ENCODE data around the gene ASCC2. TPM values are rescaled to one million over a fixed set of nuclear protein-coding genes. Genes with fewer than 3 reads are reported as not detected.
"Not testable (repeated sequence)": the region's sequence is repeated elsewhere in the genome, so short reads cannot be mapped to it uniquely, and the experiment has no call there.

ASCC2 gene
- total and polyA plus RNA-seq, 12 donors, result 26.6 to 87.0 (median 33.5) TPM

DNA sequence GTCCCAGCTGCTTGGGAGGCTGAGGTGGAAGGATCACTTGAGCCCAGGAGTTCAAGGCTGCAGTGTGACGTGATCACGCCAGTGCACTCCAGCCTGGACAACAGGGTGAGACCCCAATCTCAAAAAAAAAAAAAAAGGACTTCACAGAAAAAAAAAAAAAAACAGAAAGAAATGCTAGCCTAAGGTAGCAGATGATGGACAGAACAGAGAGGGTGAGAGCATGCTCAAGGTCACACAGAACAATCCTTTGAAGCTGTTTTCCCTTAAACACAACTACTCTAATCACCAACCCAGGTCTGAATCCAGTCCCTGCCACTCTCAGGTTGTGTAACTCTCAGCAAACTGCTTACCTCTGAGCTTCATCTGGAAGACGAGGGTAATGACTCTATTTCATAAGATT is 81.0 kb downstream of the ASCC2 start:
- TF ChIP-seq, protein P1, sequence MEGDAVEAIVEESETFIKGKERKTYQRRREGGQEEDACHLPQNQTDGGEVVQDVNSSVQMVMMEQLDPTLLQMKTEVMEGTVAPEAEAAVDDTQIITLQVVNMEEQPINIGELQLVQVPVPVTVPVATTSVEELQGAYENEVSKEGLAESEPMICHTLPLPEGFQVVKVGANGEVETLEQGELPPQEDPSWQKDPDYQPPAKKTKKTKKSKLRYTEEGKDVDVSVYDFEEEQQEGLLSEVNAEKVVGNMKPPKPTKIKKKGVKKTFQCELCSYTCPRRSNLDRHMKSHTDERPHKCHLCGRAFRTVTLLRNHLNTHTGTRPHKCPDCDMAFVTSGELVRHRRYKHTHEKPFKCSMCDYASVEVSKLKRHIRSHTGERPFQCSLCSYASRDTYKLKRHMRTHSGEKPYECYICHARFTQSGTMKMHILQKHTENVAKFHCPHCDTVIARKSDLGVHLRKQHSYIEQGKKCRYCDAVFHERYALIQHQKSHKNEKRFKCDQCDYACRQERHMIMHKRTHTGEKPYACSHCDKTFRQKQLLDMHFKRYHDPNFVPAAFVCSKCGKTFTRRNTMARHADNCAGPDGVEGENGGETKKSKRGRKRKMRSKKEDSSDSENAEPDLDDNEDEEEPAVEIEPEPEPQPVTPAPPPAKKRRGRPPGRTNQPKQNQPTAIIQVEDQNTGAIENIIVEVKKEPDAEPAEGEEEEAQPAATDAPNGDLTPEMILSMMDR (IDR thresholded peaks at IDR 0.05), result no peak
- H3K27ac ChIP-seq, result no peak overlapping the region
- ATAC-seq (no peak), DNase-seq (no peak)
- H3K36me3 ChIP-seq, result peaks cover 0 to 27% (median 0%) of the 10 kb centered on the region in 9 donors
- intact Hi-C loops (cut with DNase I), result no loop called here
- no peaks in the 10 kb centered on the region for H3K9me3 ChIP-seq
- H3K4me3 ChIP-seq, result no peak overlapping the region
- WGBS, 2 donors, result 92 to 96% methylated on average over 3 of the region's 3 CpGs
- H3K4me1 ChIP-seq, result peaks cover 0 to 18% (median 8%) of the 10 kb centered on the region in 9 donors
- no peaks in the 10 kb centered on the region for H3K27me3 ChIP-seq

DNA sequence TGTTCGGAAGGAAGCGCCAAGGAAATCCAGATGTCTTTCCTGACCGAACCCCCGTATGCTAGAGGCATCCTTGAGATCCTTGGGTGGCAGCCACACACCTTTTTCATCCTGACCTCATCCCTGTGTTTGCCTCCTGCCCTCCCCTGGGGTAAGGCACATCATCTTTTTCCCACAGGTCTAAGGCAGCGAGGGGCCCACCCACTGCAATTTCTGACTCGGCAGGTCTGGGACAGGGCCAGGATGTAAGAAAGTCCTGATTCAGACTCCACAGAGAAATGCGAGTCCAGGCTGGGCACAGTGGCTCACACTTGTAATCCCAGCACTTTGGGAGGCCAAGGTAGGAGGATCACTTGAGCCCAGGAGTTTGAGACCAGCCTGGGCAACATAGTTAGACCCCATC is 81.7 kb downstream of the ASCC2 start:
- TF ChIP-seq, protein P1 (IDR thresholded peaks at IDR 0.05), result no peak
- Histone ChIP-seq H3K4me3 (no peak overlapping the region), H3K9me3 (no peaks in the 10 kb centered on the region), H3K27me3 (no peaks in the 10 kb centered on the region), H3K27ac (no peak overlapping the region), H3K4me1 (peaks cover 0 to 18% (median 8%) of the 10 kb centered on the region in 9 donors), H3K36me3 (peaks cover 0 to 22% (median 0%) of the 10 kb centered on the region in 9 donors)
- WGBS, 2 donors, result 83 to 85% methylated on average over 7 of the region's 7 CpGs
- no peak for DNase-seq
- no peak for ATAC-seq
- intact Hi-C loops (cut with DNase I), result no loop called here

DNA sequence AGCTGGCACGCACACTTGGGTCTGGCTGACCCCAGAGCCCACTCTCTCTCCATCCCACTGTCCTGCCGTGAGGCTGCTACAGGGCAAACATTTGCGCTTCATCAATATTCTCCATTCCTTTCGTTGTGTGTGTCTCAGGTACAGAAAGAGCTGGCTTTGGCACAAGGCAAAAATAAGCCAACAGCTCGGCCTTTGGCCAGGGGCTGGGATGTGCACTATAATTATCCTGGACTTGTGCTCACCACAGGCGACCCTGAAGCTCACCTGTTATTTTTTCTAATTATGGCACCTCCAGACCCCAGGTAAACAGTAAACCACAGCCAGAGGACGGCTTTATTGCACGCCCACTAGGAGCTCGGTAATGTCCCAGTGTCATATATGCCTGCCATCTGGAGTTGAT is 82.2 kb downstream of the ASCC2 start:
- Histone ChIP-seq H3K36me3 (peaks cover 0 to 22% (median 0%) of the 10 kb centered on the region in 9 donors), H3K4me3 (no peak overlapping the region), H3K4me1 (peaks cover 0 to 18% (median 10%) of the 10 kb centered on the region in 9 donors), H3K9me3 (no peaks in the 10 kb centered on the region), H3K27me3 (no peaks in the 10 kb centered on the region), H3K27ac (no peak overlapping the region)
- ATAC-seq (peak in 2 of 8 donors; percentile 33 to 44), DNase-seq (no peak)
- TF ChIP-seq, protein P1 (IDR thresholded peaks at IDR 0.05), result no peak
- 81 to 87% methylated on average over 9 of the region's 9 CpGs for WGBS, 2 donors
- intact Hi-C loops (cut with DNase I), result loop anchor here in 1 of 10 donors (2.0 kb wide), 1 partner anchor 67 kb away; no protein-coding TSS in a partner anchor

DNA sequence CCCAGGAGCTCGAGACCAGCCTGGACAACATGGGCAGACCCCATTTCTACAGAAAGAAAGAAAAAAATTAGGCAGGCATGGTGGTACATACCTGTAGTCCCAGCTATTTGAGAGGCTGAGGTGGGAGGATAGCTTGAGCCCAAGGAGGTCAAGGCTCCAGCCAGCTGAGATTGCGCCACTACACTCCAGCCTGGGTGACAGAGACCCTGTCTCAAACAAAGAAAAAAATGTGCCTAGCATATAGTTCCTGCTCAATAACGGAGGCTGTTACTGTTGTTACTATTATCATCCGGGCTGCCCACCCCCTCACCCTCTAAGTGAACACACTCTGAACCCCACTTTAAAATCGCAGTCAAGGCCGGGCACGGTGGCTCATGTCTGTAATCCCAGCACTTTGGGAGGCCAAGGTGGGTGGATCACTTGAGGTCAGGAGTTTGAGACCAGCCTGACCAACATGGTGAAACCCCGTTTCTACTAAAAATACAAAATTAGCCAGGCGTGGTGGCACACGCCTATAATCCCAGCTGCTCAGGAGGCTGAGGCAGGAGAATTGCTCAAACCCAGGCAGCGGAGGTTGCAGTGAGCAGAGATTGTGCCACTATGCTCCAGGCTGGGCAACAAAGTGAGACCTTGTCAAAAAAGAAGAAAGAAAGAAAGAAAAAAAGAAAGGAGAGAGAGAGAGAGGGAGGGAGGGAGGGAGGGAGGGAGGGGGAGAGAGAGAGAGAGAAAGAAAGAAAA is 83.2 kb downstream of the ASCC2 start:
- Histone ChIP-seq H3K36me3 (peaks cover 0 to 27% (median 0%) of the 10 kb centered on the region in 9 donors), H3K4me1 (peaks cover 0 to 18% (median 10%) of the 10 kb centered on the region in 9 donors)
- not testable (repeated sequence) for ATAC-seq, DNase-seq, H3K27ac ChIP-seq, H3K4me3 ChIP-seq, H3K9me3 ChIP-seq, H3K27me3 ChIP-seq
- intact Hi-C loops (cut with DNase I), result loop anchor here in 1 of 10 donors (2.0 kb wide), 1 partner anchor 66 kb away; no protein-coding TSS in a partner anchor
- WGBS, 2 donors, result 94 to 95% methylated on average over 11 of the region's 11 CpGs

All from heart right ventricle (tissue), 16 donors.